GM12872 (cell line): ENCODE data around the gene STING1.

ENCODE experiments used
- CTCF ChIP-seq: IDR thresholded peaks from 3 replicates; pipeline ENCODE4 v1.5.1; 2011; ENCODE audit warnings: low read depth, mild to moderate bottlenecking, low read length, moderate library complexity; ENCODE audit not compliant: insufficient read depth

STING1 gene

GRCh38 chr5:139482050-139482889, at the start of gene STING1:
Gene STING1, minus strand, starts transcription at chr5:139482758. Its CDS starts 1,054 bp downstream, at chr5:139481704.
- no peak for TF ChIP-seq CTCF

GRCh38 chr5:139531772-139532169, 49.2 kb upstream of the STING1 start:
- no peak for TF ChIP-seq CTCF

- no peak for TF ChIP-seq CTCF
Measured at GRCh38 chr5:139524940-139525585, 42.5 kb upstream of the STING1 start.

- TF ChIP-seq CTCF = no peak
Measured at GRCh38 chr5:139524446-139524845, 41.9 kb upstream of the STING1 start.

- TF ChIP-seq CTCF = no peak
Measured at GRCh38 chr5:139523635-139524445, 41.3 kb upstream of the STING1 start.

GRCh38 chr5:139517683-139518564, 35.4 kb upstream of the STING1 start:
- peak; percentile 97 for TF ChIP-seq CTCF
